DND-41 (cell line): ENCODE data around the gene HRC.

Experiments
- ATAC-seq: fragments of 200-7000 bp; cut with Tn5 transposase; 3 replicates; pipeline ENCODE4 v1.9.1; 2021; ENCODE audit warnings: low read depth; ENCODE audit not compliant: insufficient read depth
- DNase-seq: peaks from one replicate; pipeline ENCODE4 v3.0.0-alpha.2; 2020
- H2AFZ ChIP-seq: 2 replicates; pipeline ENCODE4 v1.6.0; 2012; ENCODE audit warnings: low read depth, low read length
- H3K27ac ChIP-seq: 2 replicates; pipeline ENCODE4 v1.5.1; 2012; ENCODE audit warnings: low read length, inconsistent platforms
- H3K27me3 ChIP-seq: fragments of 200-600 bp; sonication (generic); 2 replicates; pipeline ENCODE4 v1.6.0; 2012; ENCODE audit warnings: low read length, mild to moderate bottlenecking, inconsistent platforms; ENCODE audit not compliant: insufficient read depth, poor library complexity
- H3K36me3 ChIP-seq: 2 replicates; pipeline ENCODE4 v1.5.1; 2012; ENCODE audit warnings: low read length, inconsistent platforms; ENCODE audit not compliant: insufficient read depth
- H3K4me1 ChIP-seq: 2 replicates; pipeline ENCODE4 v1.5.1; 2012; ENCODE audit warnings: mild to moderate bottlenecking, low read length; ENCODE audit not compliant: insufficient read depth
- H3K4me2 ChIP-seq: 2 replicates; pipeline ENCODE4 v1.6.0; 2012; ENCODE audit warnings: mild to moderate bottlenecking, moderate library complexity, low read length, inconsistent platforms; ENCODE audit not compliant: insufficient read depth
- H3K4me3 ChIP-seq, 2 experiments: fragments of 200-600 bp in 1 of 2; shearing (Covaris generic) in 1 of 2; 2 replicates each; pipeline ENCODE4 v1.5.1; 2012 to 2016; ENCODE audit warnings: inconsistent platforms in 2 of 2, low read length in 2 of 2, mild to moderate bottlenecking in 2 of 2, low read depth in 1 of 2, moderate library complexity in 1 of 2
- H3K79me2 ChIP-seq: 2 replicates; pipeline ENCODE4 v1.6.0; 2012; ENCODE audit warnings: low read length, inconsistent platforms; ENCODE audit not compliant: insufficient read depth
- H3K9ac ChIP-seq: 2 replicates; pipeline ENCODE4 v1.6.0; 2012; ENCODE audit warnings: low read depth, mild to moderate bottlenecking, inconsistent platforms, low read length, moderate library complexity
- H3K9me3 ChIP-seq: 2 replicates; pipeline ENCODE4 v1.5.1; 2012; ENCODE audit warnings: low read length, moderate library complexity, mild to moderate bottlenecking, inconsistent platforms; ENCODE audit not compliant: insufficient read depth, severe bottlenecking
- H4K20me1 ChIP-seq: 2 replicates; pipeline ENCODE4 v1.6.0; 2012; ENCODE audit warnings: low read length; ENCODE audit not compliant: insufficient read depth
- CTCF ChIP-seq: IDR thresholded peaks from 2 replicates; pipeline ENCODE4 v1.5.1; 2012; ENCODE audit warnings: borderline replicate concordance, low read length, moderate library complexity, mild to moderate bottlenecking; ENCODE audit not compliant: poor library complexity, severe bottlenecking; ENCODE audit errors: extremely low read depth
- EZH2 ChIP-seq: IDR thresholded peaks from 3 replicates; pipeline ENCODE4 v1.6.1; 2012; ENCODE audit warnings: borderline replicate concordance, low read depth, mild to moderate bottlenecking, moderate library complexity, low read length, inconsistent platforms; ENCODE audit not compliant: severe bottlenecking

Gene HRC

DNA sequence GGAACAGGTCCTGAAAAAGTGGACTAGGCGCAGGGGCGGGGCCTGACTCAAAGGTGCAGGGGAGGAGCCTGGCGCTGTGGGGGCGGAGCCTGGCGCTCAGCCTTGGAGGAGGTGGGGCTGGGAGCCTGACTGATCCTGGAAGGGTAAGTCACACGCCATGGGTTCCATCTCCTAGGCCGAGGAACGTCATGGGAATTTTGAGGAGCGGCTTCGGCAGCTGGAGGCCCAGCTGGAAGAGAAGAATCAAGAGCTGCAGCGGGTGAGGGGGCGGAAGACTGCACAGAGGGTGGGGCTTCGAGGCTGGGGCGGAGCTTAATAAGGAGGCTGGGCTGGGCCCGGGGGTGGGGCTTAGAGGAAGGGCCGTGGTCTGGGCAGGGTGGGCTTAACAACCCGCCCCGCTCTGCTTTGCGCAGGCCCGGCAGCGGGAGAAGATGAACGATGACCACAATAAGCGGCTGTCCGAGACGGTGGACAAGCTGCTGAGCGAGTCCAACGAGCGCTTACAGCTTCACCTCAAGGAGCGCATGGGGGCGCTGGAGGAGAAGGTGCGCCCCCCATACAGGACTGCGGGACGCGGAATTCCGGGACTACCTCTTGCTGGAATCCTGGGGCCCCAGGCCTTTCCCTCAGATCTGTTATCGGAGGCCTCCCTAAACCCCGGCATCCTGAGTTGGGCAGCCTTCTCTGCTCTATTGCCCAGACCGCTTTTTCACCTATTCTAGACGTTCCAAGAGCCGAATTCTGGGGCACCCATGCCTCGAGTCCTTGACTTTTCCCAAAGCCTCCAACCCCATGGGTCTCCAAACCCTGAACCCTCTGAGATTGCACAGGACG, 21.4 kb downstream of the HRC start:
- TF ChIP-seq EZH2, result no peak
- TF ChIP-seq CTCF, result no peak
- Histone ChIP-seq H3K9me3 (no peaks in the 10 kb centered on the region), H4K20me1 (peaks cover 3% of the 10 kb centered on the region; the same call in 1 of the 2 replicates), H3K27ac (no peak overlapping the region), H3K4me3 (no peak overlapping the region), H3K79me2 (peaks cover 6% of the 10 kb centered on the region), H3K4me1 (peaks cover 9% of the 10 kb centered on the region), H2AFZ (no peak overlapping the region), H3K36me3 (peaks cover 49% of the 10 kb centered on the region), H3K27me3 (no peaks in the 10 kb centered on the region), H3K9ac (no peak overlapping the region), H3K4me2 (no peak overlapping the region)
- DNase-seq (peak; percentile 20), ATAC-seq (peak; percentile 35; the same call in 1 of the 3 replicates)

GRCh38 chr19:49132974-49133609, 22.1 kb downstream of the HRC start:
- H3K4me3 ChIP-seq, result no peak overlapping the region

DNA sequence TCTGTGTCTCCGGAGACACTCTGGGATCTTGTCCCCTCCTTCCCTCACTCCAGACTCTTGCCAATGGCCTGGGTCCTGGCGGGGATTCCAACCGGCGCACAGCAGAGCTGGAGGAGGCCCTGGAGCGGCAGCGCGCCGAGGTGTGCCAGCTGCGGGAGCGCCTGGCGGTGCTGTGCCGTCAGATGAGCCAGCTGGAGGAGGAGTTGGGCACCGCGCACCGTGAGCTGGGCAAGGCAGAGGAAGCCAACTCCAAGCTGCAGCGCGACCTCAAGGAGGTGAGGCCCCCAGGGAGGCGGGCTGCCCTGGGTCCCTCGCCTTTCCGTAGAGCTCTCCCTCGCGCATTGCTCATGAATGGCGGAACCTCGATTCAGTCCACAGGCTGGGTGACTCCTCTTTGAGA, 24.9 kb downstream of the HRC start:
- no peak overlapping the region for H3K4me3 ChIP-seq
- no peaks in the 10 kb centered on the region for H3K9me3 ChIP-seq
- TF ChIP-seq CTCF (no peak), EZH2 (no peak)
- H3K4me1 ChIP-seq, result peaks cover 22% of the 10 kb centered on the region
- DNase-seq, result no peak
- peaks cover 10% of the 10 kb centered on the region for H3K79me2 ChIP-seq
- H3K27ac ChIP-seq, result no peak overlapping the region
- no peaks in the 10 kb centered on the region for H3K27me3 ChIP-seq
- H3K9ac ChIP-seq, result no peak overlapping the region
- no peak overlapping the region for H2AFZ ChIP-seq
- peaks cover 3% of the 10 kb centered on the region; the same call in 1 of the 2 replicates for H4K20me1 ChIP-seq
- peaks cover 33% of the 10 kb centered on the region for H3K36me3 ChIP-seq
- no peak overlapping the region for H3K4me2 ChIP-seq
- ATAC-seq, result no peak

More at GRCh38 chr19:49132974-49133609, 22.1 kb downstream of the HRC start:
- Histone ChIP-seq H3K79me2 (peaks cover 10% of the 10 kb centered on the region), H3K9ac (no peak overlapping the region), H3K4me2 (no peak overlapping the region), H3K9me3 (no peaks in the 10 kb centered on the region), H3K4me1 (peaks cover 16% of the 10 kb centered on the region), H4K20me1 (peaks cover 3% of the 10 kb centered on the region; the same call in 1 of the 2 replicates), H3K36me3 (peaks cover 49% of the 10 kb centered on the region), H3K27me3 (no peaks in the 10 kb centered on the region), H3K27ac (no peak overlapping the region), H2AFZ (no peak overlapping the region)
- TF ChIP-seq EZH2 (no peak), CTCF (no peak)
- no peak for DNase-seq
- no peak for ATAC-seq
